Mesothelial cell of epicardium (in vitro differentiated cells): ENCODE measurements around the gene CAMTA1. TPM values are rescaled to one million over a fixed set of nuclear protein-coding genes. Genes with fewer than 3 reads are reported as not detected.

Experiments used
- DNase-seq, 2 experiments: peaks; one replicate each; pipeline ENCODE4 v3.0.0; 2021; ENCODE audit warnings: low spot score in 2 of 2; ENCODE audit not compliant: unreplicated experiment in 2 of 2
- H3K27ac Mint-ChIP-seq: 2 replicates; pipeline ENCODE4 v1.8.0; 2021; ENCODE audit warnings: mixed read lengths
- H3K27me3 Mint-ChIP-seq: 2 replicates; pipeline ENCODE4 v1.8.0; 2021; ENCODE audit warnings: low read depth, mixed read lengths
- H3K36me3 Mint-ChIP-seq: 2 replicates; pipeline ENCODE4 v1.8.0; 2021; ENCODE audit warnings: mixed read lengths
- H3K4me1 Mint-ChIP-seq: 2 replicates; pipeline ENCODE4 v1.8.0; 2021; ENCODE audit warnings: mixed read lengths
- H3K4me3 Mint-ChIP-seq: 2 replicates; pipeline ENCODE4 v1.8.0; 2021; ENCODE audit warnings: mild to moderate bottlenecking, moderate library complexity, mixed read lengths
- H3K9me3 Mint-ChIP-seq: 2 replicates; pipeline ENCODE4 v1.8.0; 2021; ENCODE audit warnings: mixed read lengths
- total RNA-seq: library from RNA; stranded (reverse); gene quantifications from 3 replicates; pipeline ENCODE4 v1.2.1, GENCODE V29; 2021
- TF ChIP-seq, protein P1 (sequence below): fragments of 200-600 bp; sonication (generic); IDR thresholded peaks from one replicate; pipeline ENCODE4 v1.5.0; 2021; ENCODE audit warnings: antibody characterized with exemption; ENCODE audit not compliant: unreplicated experiment

Gene CAMTA1
- total RNA-seq, 1 donor from 2014 or later: 70.4 TPM

DNA sequence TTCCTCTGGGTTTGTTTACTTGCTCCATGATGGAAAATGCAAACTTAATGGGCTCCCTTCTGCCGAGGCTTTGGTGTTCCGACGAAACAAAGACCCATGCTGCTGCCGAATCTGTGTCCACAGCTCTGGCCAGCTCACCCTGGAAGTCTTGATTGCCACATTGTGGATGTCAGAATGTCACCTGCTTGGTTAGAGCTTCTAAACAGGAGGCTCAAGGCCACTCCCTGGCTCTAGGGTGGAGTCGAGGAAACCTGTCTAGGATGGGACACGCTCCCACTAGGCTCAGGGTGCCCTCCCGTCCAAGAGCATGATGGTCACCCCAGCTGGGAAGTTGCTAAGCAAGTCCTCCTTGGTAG, 706.5 kb downstream of the CAMTA1 start:
- DNase-seq: no peak
- H3K9me3 Mint-ChIP-seq: no peaks in the 10 kb centered on the region
- H3K4me3 Mint-ChIP-seq: no peak overlapping the region
- H3K36me3 Mint-ChIP-seq: no peaks in the 10 kb centered on the region
- TF ChIP-seq, protein P1, sequence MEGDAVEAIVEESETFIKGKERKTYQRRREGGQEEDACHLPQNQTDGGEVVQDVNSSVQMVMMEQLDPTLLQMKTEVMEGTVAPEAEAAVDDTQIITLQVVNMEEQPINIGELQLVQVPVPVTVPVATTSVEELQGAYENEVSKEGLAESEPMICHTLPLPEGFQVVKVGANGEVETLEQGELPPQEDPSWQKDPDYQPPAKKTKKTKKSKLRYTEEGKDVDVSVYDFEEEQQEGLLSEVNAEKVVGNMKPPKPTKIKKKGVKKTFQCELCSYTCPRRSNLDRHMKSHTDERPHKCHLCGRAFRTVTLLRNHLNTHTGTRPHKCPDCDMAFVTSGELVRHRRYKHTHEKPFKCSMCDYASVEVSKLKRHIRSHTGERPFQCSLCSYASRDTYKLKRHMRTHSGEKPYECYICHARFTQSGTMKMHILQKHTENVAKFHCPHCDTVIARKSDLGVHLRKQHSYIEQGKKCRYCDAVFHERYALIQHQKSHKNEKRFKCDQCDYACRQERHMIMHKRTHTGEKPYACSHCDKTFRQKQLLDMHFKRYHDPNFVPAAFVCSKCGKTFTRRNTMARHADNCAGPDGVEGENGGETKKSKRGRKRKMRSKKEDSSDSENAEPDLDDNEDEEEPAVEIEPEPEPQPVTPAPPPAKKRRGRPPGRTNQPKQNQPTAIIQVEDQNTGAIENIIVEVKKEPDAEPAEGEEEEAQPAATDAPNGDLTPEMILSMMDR: no peak
- no peak overlapping the region for H3K27ac Mint-ChIP-seq
- peaks cover 14% of the 10 kb centered on the region for H3K4me1 Mint-ChIP-seq
- H3K27me3 Mint-ChIP-seq: no peaks in the 10 kb centered on the region

DNA sequence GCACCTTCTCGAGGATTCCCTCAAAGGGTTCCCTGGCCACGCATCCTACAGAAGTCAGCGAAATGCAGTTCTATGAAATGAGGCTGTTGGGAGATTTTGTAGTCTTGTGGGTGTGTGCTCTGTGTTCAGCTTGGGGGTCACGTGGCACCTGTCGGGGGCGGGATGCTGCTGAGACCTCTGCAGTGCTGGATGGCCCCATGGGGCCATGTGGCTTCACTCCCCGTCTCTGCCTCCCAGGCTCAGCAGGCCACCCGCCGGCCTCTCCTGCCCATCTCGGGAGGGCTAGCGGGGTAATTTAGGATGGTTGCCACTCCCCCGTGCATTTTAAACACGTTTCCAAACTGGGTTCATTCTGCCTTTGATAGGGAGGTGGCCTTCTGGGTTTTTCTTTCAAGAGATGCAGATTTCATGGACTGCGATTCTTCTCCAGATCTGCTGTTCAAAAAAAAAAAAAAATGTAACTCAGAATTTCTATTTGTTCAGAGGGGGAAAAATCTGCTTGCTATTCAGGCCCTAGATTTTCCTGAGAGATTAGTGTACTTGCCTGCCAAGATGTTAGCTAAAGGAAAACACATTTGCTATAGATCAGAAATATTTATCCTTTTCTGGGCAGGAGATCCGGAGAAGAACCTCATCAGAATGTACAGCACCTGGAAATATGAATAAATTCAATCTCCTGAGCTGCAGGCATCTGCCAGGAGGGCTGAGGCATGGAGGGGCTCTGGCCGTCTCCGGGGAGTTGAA, 708.6 kb downstream of the CAMTA1 start:
- no peaks in the 10 kb centered on the region for H3K9me3 Mint-ChIP-seq
- no peaks in the 10 kb centered on the region for H3K36me3 Mint-ChIP-seq
- H3K27ac Mint-ChIP-seq: no peak overlapping the region
- H3K4me3 Mint-ChIP-seq: no peak overlapping the region
- TF ChIP-seq, protein P1: no peak
- no peaks in the 10 kb centered on the region for H3K27me3 Mint-ChIP-seq
- H3K4me1 Mint-ChIP-seq: peaks cover 14% of the 10 kb centered on the region
- no peak for DNase-seq

DNA sequence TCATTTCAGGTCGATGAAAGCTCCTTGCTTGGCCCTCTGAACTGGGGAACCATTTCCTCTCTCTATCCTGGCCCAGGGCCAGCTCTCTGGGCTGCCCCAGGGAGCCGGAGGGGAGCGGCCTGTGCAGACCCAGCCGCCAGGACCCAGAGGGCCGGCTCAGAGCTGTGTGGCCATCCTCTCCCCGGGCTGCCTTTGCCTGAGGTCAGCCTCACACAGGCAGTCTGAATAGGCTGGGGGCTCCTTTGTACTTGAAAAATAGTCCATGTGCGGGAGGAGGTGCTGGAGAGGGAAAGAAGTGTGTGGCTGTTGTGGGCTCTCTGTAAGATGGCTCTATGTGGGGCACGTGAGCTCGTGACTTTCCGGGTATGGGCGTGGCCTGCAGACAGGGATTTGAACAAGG, 710.7 kb downstream of the CAMTA1 start:
- Mint-ChIP-seq H3K4me3 (no peak overlapping the region), H3K4me1 (peaks cover 12% of the 10 kb centered on the region), H3K27me3 (no peaks in the 10 kb centered on the region), H3K36me3 (no peaks in the 10 kb centered on the region), H3K9me3 (no peaks in the 10 kb centered on the region), H3K27ac (no peak overlapping the region)
- DNase-seq: no peak
- TF ChIP-seq, protein P1: no peak

DNA sequence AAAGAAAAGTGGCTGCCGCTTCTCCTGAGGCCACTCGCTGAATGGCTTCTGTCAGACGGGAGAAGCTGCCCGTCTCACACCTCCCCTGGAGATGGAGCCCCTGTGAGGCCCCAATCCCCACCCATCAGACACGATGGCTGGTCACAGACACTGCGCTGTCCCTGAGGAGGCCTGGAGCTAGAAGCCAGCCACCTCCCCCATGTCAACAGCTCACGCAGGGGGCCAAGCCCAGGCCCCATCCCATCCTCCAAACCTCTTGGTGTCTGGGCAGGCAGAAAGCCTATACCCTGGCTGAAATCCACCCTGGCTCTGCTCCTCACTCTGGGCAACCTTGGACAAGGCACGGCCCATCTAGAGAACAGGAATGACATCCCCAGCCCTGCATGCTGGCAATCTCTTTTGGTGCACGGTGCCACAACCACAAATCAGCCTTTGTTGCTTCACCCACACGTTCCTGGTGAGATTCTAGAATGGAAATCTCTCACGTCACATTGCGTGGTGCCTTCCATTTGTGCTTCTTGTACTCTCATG, 711.9 kb downstream of the CAMTA1 start:
- no peaks in the 10 kb centered on the region for H3K9me3 Mint-ChIP-seq
- TF ChIP-seq, protein P1: no peak
- DNase-seq: no peak
- no peaks in the 10 kb centered on the region for H3K27me3 Mint-ChIP-seq
- H3K36me3 Mint-ChIP-seq: no peaks in the 10 kb centered on the region
- peaks cover 7% of the 10 kb centered on the region for H3K4me1 Mint-ChIP-seq
- H3K27ac Mint-ChIP-seq: no peak overlapping the region
- no peak overlapping the region for H3K4me3 Mint-ChIP-seq

DNA sequence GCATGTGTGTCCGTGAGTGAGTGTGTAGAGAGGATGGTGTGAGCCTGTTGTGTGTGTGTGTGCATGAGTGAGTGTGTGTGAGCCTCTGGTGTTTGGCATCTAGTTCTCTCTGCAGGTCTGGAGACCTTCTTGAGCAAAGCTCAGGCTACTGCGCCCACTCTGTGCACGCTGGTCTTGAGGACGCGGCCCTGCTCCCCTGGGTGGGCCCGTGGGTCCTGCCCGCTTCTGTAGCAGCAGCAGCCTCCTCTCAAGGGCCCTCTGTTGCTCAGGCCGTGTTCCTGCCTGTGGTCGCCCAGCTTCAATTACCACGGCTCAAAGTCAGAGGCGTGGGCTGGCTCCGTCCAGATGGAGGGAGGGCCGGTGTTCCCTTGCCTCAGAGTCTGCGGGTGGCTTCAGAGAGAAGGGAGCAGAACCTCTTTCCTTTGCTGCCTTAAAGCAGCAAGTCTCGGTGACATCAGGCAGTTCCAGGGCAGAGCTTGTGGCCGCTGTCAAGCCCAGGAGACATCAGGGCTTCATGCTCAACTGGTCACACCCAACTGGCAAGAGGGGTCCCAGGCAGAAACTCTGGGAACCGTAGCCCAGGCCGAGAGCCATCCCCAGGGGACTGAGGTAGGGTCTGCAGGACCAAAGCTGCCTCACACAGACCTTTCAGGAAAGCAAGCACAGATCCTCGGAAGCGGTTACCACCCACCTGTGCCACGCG, 715.3 kb downstream of the CAMTA1 start:
- no peak overlapping the region for H3K27ac Mint-ChIP-seq
- no peaks in the 10 kb centered on the region for H3K36me3 Mint-ChIP-seq
- H3K9me3 Mint-ChIP-seq: no peaks in the 10 kb centered on the region
- peaks cover 5% of the 10 kb centered on the region for H3K4me1 Mint-ChIP-seq
- no peaks in the 10 kb centered on the region for H3K27me3 Mint-ChIP-seq
- H3K4me3 Mint-ChIP-seq: no peak overlapping the region
- TF ChIP-seq, protein P1: no peak
- DNase-seq: no peak
